K562 (cell line): ENCODE measurements around the gene S100A6. TPM values are rescaled to one million over a fixed set of nuclear protein-coding genes. Genes with fewer than 3 reads are reported as not detected.

Source experiments
- ARID2 ChIP-seq: fragments of 450-650 bp; IDR thresholded peaks from 2 replicates; pipeline ENCODE4 v1.6.1; 2017; ENCODE audit warnings: antibody characterized with exemption, mild to moderate bottlenecking
- ATF7 ChIP-seq: fragments of 450-650 bp; IDR thresholded peaks from 2 replicates; pipeline ENCODE4 v1.7.1; 2014; ENCODE audit warnings: mild to moderate bottlenecking, moderate library complexity
- BRF1 ChIP-seq: IDR thresholded peaks from 3 replicates; pipeline ENCODE4 v1.6.1; 2011; ENCODE audit warnings: borderline replicate concordance, mild to moderate bottlenecking; ENCODE audit not compliant: insufficient read length; ENCODE audit errors: extremely low read depth
- CREB3L1 ChIP-seq: fragments of 450-650 bp; IDR thresholded peaks from 2 replicates; pipeline ENCODE4 v1.6.1; 2014; ENCODE audit warnings: low read depth, mild to moderate bottlenecking, moderate library complexity, borderline replicate concordance
- CREM ChIP-seq: IDR thresholded peaks from 2 replicates; pipeline ENCODE4 v1.6.1; 2014; ENCODE audit warnings: antibody characterized with exemption, low read depth
- EGR1 ChIP-seq: fragments of 450-650 bp; conservative IDR thresholded peaks from 2 replicates; pipeline ENCODE4 v1.6.1; 2017; ENCODE audit warnings: mild to moderate bottlenecking
- ESRRA ChIP-seq: fragments of 450-650 bp; IDR thresholded peaks from 2 replicates; pipeline ENCODE4 v1.6.1; 2014; ENCODE audit warnings: low read depth, mild to moderate bottlenecking, moderate library complexity, borderline replicate concordance
- HCFC1 ChIP-seq: IDR thresholded peaks from 2 replicates; pipeline ENCODE4 v1.6.1; 2012; ENCODE audit warnings: low read depth, low read length, improper control_type of control experiment
- MAFK ChIP-seq: IDR thresholded peaks from 2 replicates; pipeline ENCODE4 v1.6.1; 2011; ENCODE audit warnings: low read length, improper control_type of control experiment
- PHF20 ChIP-seq: fragments of 450-650 bp; IDR thresholded peaks from 2 replicates; pipeline ENCODE4 v1.6.1; 2018; ENCODE audit not compliant: partially characterized antibody
- PKNOX1 ChIP-seq: fragments of 450-650 bp; IDR thresholded peaks from 2 replicates; pipeline ENCODE4 v1.6.1; 2016
- PPARD ChIP-seq: fragments of 250-450 bp; sonication (Bioruptor Pico); IDR thresholded peaks from 2 replicates; pipeline ENCODE4 v1.8.0; 2022; ENCODE audit warnings: inconsistent platforms, mild to moderate bottlenecking, moderate library complexity
- RAD21 ChIP-seq, 2 experiments: fragments of 250-450 bp in 1 of 2; fragments of 450-650 bp in 1 of 2; sonication (Bioruptor Pico) in 1 of 2; formaldehyde crosslinking in 1 of 2; IDR thresholded peaks in 1 of 2; conservative IDR thresholded peaks in 1 of 2; 2 replicates each; pipeline versions ENCODE4 v1.4.0 to v1.8.0; 2020 to 2022; ENCODE audit warnings: mild to moderate bottlenecking in 2 of 2, moderate library complexity in 1 of 2
- RB1 ChIP-seq: fragments of 450-650 bp; IDR thresholded peaks from 2 replicates; pipeline ENCODE4 v1.6.1; 2017; ENCODE audit warnings: low read depth, mild to moderate bottlenecking
- RNF2 ChIP-seq: sonication (generic); IDR thresholded peaks from 2 replicates; pipeline ENCODE4 v1.6.1; 2016
- TBL1XR1 ChIP-seq, 2 experiments: IDR thresholded peaks; 2 replicates each; pipeline ENCODE4 v1.6.1; 2012; ENCODE audit warnings: improper control_type of control experiment in 2 of 2, low read length in 2 of 2, mild to moderate bottlenecking in 1 of 2
- TEAD2 ChIP-seq: fragments of 450-650 bp; IDR thresholded peaks from 2 replicates; pipeline ENCODE4 v1.6.1; 2016; ENCODE audit warnings: missing genetic modification characterization, control low read depth, missing compliant biosample characterization
- ZNF583 ChIP-seq: fragments of 250-450 bp; sonication (Bioruptor Pico); IDR thresholded peaks from 2 replicates; pipeline ENCODE4 v1.4.0; 2020
- polyA plus RNA-seq, 8 experiments: library from polyadenylated mRNA; depleted of rRNA in 4 of 8; stranded (reverse) in 5 of 8; unstranded in 3 of 8; fragments of >200 nt; fragmentation: Nextera tagmentation in 2 of 8; fragmentation: Illumina TruSeq in 1 of 8; extraction: Ambion mirVana in 2 of 8; extraction: Trizol in 1 of 8; gene quantifications; 2 replicates each; pipeline versions ENCODE4 v1.2.1 to v1.2.3, GENCODE V29; 2011 to 2014; ENCODE audit warnings: inconsistent platforms in 1 of 8, missing spikeins in 1 of 8
- total RNA-seq, 7 experiments: library from RNA; depleted of rRNA in 6 of 7; stranded (reverse); fragments of >200 nt in 6 of 7; fragmentation: Illumina TruSeq in 2 of 7; extraction: Trizol in 2 of 7; gene quantifications; 2 replicates each; pipeline versions ENCODE4 v1.2.1 to v1.2.3, GENCODE V29; 2011 to 2021; ENCODE audit warnings: low replicate concordance in 1 of 7
- TF ChIP-seq, protein P1 (sequence below): fragments of 150-350 bp; IDR thresholded peaks from 2 replicates; pipeline ENCODE4 v1.6.1; 2014; ENCODE audit warnings: low read depth, mild to moderate bottlenecking, low read length, borderline replicate concordance
- TF ChIP-seq, protein P2 (sequence below): sonication (generic); formaldehyde crosslinking; IDR thresholded peaks from 2 replicates; pipeline ENCODE4 v1.8.0; 2022; ENCODE audit warnings: missing genetic modification reagents, mild to moderate bottlenecking, moderate library complexity, borderline replicate concordance
- TF ChIP-seq, protein P3 (sequence below): fragments of 250-450 bp; sonication (Bioruptor Pico); IDR thresholded peaks from 2 replicates; pipeline ENCODE4 v1.8.0; 2021; ENCODE audit warnings: borderline replicate concordance, mild to moderate bottlenecking, moderate library complexity; ENCODE audit not compliant: poor library complexity, severe bottlenecking

The S100A6 gene
- total and polyA plus RNA-seq, 9 of the 15 experiments (the other 6 are each of a cell fraction or from before 2014, with no cell fraction given), result 9.8 to 66.5 (median 23.2) TPM

DNA sequence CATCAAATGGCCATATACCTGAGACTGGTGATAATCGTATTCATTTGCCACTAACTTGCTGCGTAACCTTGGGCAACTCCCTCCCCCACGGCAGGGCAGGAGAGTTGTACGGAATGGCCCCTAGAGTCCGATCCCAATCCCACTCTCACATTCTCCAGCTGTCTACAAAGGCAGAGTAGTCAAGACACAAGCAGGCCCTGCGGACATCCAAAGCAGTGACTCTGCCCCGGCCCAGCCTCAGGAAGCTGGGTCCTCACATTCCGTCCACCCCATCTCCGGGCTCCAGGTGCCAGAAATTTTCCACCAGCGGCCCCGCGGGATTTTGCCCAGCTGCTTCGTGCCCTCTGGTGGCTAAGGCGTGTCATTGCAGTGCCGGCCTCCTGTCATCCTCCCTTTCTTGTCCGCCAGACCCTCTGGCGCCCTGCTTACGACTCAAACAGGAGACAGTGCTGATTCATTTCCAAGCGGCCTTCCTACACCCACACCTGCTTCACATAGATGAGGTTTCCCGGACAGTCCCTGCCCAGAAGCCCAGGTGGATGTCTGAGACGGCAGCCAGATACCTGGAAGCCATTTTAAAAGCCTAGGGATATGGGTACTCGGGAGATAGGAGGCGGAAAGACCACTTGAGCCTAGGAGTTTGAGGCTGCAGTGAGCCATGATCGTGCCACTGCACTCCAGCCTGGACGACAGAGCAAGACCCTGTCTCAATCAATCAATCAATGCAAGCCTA lies 32.7 kb upstream of the S100A6 start (continued):
- TF ChIP-seq BRF1 (no peak), RNF2 (peak; percentile 31; the same call in 1 of the 2 replicates), PPARD (CRISPR knock-in tag) (no peak), ARID2 (peak; percentile 98), CREB3L1 (0 out of 2 replicates have a peak, but pooled peaks have one; percentile 30), RAD21 (CRISPR knock-in tag; conservative IDR thresholded peaks at IDR 0.05 in 1 of 2, IDR thresholded peaks at IDR 0.05 in 1 of 2) (peak; percentile 99), TBL1XR1 (IDR thresholded peaks at IDR 0.05; ENCODE audit: low read length in 2 of 2) (peak in 1 of 2 experiments; percentile 54; a peak in 2 of 4 replicates), RB1 (peak; percentile 69; the same call in 1 of the 2 replicates), ATF7 (peak; percentile 61), PKNOX1 (peak; percentile 63), EGR1 (peak; percentile 58), HCFC1 (peak; percentile 33; the same call in 1 of the 2 replicates), CREM (peak; percentile 94), PHF20 (peak; percentile 85), TEAD2 (tag) (0 out of 2 replicates have a peak, but pooled peaks have one; percentile 7), ZNF583 (CRISPR knock-in tag) (0 out of 2 replicates have a peak, but pooled peaks have one; percentile 50), MAFK (peak; percentile 44; the same call in 1 of the 2 replicates), ESRRA (0 out of 2 replicates have a peak, but pooled peaks have one; percentile 37)
- TF ChIP-seq, protein P1, sequence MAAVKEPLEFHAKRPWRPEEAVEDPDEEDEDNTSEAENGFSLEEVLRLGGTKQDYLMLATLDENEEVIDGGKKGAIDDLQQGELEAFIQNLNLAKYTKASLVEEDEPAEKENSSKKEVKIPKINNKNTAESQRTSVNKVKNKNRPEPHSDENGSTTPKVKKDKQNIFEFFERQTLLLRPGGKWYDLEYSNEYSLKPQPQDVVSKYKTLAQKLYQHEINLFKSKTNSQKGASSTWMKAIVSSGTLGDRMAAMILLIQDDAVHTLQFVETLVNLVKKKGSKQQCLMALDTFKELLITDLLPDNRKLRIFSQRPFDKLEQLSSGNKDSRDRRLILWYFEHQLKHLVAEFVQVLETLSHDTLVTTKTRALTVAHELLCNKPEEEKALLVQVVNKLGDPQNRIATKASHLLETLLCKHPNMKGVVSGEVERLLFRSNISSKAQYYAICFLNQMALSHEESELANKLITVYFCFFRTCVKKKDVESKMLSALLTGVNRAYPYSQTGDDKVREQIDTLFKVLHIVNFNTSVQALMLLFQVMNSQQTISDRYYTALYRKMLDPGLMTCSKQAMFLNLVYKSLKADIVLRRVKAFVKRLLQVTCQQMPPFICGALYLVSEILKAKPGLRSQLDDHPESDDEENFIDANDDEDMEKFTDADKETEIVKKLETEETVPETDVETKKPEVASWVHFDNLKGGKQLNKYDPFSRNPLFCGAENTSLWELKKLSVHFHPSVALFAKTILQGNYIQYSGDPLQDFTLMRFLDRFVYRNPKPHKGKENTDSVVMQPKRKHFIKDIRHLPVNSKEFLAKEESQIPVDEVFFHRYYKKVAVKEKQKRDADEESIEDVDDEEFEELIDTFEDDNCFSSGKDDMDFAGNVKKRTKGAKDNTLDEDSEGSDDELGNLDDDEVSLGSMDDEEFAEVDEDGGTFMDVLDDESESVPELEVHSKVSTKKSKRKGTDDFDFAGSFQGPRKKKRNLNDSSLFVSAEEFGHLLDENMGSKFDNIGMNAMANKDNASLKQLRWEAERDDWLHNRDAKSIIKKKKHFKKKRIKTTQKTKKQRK, result no peak
- TF ChIP-seq, protein P2, sequence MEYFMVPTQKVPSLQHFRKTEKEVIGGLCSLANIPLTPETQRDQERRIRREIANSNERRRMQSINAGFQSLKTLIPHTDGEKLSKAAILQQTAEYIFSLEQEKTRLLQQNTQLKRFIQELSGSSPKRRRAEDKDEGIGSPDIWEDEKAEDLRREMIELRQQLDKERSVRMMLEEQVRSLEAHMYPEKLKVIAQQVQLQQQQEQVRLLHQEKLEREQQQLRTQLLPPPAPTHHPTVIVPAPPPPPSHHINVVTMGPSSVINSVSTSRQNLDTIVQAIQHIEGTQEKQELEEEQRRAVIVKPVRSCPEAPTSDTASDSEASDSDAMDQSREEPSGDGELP (CRISPR knock-in tag), result peak; percentile 97
- TF ChIP-seq, protein P3, sequence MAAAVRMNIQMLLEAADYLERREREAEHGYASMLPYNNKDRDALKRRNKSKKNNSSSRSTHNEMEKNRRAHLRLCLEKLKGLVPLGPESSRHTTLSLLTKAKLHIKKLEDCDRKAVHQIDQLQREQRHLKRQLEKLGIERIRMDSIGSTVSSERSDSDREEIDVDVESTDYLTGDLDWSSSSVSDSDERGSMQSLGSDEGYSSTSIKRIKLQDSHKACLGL (CRISPR knock-in tag), result no peak
